SKM-1 treated with dmso at 0.1 percent for 144 hours (cell line): ENCODE measurements around the gene CNKSR3.

Source experiments
- DNase-seq: peaks from one replicate; lab custom pipeline; 2025; ENCODE audit not compliant: unreplicated experiment; lab: John Stamatoyannopoulos, UW

Gene CNKSR3

DNA sequence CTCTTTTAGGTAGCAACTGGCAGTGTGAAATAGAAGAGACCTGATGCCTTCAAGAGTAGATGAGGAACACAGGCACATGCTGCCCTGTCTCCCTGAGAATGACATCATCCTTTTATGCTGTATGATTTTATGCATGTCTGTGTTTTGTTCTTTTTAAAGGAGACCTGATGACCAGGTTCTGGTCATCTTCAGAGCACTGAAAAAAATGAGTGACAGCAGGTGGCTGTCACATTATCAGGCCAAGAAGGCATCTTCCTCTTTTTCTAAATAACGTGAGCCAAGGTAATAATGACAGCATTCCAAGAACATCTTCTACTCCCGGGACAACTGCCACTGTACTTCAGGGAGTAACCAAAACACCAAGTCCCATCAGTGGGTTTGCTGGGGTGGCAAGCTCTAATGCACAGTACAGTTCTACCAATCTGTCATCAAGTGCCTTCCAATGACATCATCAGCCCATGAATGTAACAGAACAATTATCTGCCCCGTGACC, 28.9 kb downstream of the CNKSR3 start:
- DNase-seq = peak; percentile 47

DNA sequence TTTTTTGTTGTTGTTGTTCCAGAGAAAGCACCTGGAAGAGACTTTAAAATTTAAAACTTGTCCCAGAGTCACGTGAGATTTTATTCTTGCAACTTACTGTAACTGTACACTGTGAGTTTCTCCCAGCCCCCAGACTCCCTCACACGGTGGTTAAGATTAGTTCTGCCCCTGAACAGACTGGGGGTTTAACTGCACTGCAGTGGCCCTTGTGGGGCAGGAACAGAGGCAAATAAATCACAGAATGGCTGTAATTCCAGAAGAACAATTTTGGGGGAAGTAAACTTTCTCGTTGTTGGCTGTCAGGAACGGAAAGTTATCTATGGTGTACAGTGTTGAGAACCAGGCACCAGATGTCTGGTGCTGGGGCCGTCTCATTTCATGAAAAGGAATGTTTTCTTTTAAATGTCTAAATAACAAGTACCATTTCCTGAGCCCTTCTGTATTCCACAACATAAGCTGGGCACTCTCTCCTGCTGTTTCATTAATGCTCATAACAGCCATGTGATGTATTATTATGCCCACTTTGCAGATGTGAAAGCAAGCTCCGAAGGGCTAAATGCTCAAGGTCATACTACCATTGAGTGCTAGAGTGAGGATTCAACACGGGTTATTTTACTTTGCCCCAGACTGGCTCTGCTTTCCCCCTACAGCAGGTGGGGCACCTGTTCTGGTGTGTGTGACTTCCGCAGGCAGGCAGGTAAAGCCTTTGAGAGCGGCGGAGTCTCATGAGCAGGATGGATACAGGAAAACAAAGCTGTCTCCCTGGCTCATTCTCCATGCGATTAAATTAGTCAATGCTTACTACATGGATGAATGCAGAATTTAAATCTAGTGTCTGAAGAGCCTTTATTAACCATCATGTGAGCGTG, 30.5 kb downstream of the CNKSR3 start:
- DNase-seq = no peak

DNA sequence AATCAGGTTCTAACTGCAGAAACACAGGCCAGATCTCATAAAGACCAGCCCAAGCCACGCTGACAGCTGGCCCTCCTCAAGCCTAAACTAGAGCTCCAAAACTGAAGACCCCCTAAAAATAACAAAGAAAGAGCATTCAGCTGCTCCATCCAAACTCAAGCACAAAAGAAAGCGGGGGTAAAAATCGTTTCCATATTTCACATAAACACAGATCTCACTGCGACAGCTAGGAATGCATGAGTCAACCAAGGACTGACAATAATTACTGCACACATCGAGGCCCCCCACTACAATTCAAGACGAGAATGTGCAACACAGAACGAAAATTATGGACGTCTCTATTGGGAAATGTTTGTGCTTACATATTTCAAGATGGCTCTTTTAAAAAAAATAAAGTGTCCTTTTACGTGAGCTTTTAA, 31.1 kb downstream of the CNKSR3 start:
- DNase-seq = no peak

DNA sequence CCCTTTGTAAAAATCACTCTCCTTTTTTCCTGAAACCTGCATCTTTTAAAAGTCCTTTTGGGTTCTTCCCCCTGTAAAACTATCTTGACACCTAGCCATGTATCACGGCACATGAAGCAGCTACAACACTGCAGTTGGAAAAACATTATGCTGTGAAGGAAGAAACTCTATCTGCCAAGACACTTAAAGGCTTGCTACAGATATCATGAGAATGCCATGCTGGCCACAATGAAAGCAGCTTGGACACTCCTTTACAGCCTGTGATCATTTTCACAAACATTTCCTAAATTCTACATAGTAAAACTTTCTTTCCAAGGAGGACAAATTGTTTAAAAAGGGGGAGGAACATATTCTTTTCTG, 31.8 kb downstream of the CNKSR3 start:
- DNase-seq = no peak

DNA sequence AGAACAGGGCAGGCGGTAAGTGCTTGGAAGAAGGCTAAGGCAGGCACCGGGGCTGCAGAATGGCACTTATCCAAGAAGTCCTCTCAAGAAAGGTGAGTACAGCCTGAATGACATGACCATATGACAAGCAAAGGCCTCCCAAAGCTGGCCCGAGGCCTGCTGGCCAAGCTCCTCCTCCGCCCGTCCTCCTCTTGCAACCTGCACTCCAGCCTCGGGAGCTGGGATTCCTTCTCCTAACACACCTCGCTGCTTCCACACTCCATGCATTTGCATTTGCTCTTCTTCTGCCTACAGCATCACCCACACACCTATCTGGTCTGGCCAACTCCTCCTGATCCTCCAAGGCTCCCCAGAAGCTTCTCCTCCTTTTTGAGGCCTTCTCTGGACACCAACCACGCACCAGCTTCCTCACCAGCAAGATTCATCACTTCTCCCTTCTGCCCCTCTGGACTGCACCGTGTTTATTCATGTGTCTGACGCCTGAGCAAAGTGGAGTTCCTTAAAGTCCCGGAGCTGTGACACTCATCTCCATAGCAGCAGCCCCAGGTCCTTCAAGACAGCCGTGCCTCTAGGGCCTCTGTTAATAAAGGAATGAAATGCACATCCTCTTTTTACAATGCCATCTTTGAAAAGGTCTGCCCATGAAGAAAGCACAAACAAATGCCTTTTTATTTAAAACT, 32.3 kb downstream of the CNKSR3 start:
- DNase-seq = peak; percentile 79

DNA sequence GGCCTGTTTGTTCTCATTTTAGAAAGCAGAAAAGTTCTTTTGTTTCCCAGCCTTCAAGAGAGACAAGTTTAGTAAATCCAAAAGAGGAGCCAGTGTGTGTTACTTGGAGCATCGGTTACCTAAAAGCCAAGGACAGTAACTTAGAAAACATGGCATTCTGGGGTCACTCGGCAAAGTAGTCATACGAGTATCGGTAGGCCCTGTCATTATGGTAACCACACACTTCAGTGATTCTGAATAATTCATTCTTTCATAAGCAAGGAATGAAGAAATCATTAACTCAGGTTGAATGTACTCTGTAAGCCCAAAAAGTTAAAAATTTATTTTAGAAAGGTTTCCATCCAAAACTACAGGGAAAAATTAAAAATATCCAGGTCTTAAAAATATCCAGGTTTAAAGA, 34.0 kb downstream of the CNKSR3 start:
- no peak for DNase-seq

DNA sequence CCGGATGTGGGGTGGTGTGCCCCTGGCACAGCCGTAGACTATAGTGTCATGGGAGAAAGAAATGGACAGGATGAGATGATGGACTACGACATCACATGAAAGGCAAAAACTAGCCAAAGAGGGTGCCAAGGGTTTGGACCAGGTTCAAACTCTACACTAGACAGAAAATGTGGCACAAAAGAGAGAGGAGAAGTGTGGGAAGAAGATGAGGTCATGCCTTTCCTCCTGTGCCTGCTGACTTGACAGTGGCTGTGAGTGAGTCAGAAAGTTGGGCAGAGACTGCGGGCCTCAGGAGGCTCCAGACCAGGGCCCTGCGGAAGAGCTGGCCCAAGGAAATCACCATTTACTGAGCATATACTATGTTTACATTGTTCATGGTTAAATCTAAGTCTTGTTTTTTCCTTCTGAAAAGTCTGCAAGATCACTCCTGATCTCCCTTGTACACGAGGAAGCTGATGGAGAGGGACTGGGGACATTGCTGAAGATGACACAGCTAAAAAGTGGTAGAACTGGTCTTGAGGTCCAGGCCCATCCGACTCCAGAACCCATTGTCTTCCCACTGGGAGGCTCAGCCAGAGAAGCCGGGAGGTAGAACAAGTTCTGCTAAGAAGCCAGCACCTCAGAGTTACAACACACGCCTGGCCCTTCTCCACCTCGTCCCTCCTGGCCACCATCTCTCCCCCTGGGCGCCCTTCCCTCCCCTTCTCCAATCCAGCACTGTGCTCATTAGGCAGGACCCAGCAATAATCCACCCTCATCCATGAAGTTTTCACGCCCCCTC, 35.6 kb downstream of the CNKSR3 start:
- DNase-seq = no peak

DNA sequence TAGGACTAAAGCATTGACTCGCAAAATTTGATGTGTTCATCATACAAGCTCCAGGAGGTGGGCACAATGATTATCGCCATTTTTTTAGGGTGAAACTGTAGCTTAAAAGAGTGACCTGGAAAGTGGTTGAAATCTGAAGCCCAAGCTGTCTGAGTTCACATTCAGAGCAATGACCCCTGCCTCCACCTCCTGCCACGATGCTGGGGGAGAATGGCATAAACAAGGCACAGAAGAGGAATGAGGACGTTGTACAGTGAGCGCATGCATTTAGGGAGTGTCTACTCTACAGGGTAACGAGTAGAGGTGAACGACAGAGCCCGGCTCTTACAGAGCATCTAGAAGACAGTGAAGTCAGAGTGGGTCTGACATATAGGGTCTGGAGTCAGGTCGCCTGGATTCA, 37.2 kb downstream of the CNKSR3 start:
- no peak for DNase-seq

DNA sequence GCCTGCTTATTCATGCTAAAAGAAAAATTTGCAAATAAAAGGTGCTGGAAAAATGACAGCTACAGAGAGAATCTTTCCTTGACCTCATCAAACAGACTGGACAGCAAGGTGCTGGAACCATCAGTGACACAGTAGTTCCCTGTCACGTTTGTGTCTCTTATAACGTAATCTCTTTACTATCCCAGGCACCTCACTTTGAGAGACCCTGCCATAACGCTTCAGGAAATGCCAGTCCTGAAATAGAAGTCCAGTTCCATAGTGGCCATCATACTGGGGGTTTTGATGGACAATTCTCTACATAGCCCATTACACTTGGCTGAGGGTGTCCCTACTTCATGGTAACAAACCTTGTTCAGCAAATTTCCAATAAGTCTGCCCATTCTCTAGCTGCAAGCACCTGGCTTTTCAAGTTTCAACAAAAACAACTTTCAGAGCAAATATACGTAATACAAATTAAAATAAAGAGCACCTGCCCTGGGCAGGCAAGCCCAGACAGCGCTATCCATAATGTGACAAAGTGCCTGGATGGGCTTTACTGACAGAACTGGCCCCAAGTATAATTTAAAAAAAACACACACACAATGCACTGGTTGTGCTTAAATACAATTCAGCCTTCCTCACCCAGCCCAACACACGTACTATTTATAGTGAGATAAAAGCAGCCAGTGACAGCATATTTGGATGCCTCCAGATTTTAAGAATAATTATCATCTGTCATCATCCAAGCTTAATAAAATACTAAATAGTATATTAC, 38.7 kb downstream of the CNKSR3 start:
- DNase-seq = no peak

DNA sequence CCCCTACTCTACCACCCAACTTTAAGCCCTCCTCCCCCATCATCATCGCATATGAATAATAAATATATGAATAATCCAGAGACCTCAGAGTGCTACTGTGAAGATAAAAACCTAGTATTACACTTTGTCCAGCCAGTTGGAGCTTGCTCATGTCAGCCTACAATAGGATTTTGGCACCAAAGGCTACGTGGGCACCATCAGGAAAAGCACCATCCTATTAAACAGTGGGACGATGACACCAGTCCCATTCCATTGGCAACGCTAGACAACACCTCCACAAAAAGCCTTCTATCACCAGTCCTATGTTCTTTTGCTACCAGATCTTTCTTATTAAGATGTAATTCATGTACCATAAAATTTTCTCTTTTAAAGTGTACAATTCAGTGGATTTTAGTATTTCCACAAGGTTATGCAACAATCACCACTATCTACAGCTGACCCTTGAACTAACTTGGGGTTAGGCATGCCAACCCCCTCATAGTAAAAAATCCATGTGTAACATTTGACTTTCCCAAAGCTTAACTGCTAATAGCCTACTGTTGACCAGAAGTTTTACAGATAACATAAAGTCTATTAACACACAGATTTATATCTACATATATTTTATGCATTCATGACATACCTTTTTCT, 41.1 kb downstream of the CNKSR3 start:
- no peak for DNase-seq

DNA sequence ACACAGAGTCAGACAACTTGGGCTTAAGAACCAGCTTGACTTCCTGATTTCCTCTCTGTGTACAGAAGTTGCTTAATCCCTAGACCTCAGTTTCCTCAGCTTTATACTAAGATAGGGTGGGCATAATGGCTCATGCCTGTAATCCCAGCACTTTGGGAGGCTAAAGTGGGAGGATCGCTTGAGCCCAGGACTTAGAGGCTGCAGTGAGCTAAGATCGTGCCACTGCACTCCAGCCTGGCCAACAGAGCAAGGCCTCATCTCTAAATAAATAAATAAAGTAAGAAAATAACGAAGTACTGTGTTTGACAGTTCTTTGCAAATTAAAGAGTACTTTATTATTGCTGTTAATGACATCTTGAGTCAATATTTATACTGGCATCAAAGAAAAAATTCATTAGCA, 41.7 kb downstream of the CNKSR3 start:
- peak; percentile 19 for DNase-seq

DNA sequence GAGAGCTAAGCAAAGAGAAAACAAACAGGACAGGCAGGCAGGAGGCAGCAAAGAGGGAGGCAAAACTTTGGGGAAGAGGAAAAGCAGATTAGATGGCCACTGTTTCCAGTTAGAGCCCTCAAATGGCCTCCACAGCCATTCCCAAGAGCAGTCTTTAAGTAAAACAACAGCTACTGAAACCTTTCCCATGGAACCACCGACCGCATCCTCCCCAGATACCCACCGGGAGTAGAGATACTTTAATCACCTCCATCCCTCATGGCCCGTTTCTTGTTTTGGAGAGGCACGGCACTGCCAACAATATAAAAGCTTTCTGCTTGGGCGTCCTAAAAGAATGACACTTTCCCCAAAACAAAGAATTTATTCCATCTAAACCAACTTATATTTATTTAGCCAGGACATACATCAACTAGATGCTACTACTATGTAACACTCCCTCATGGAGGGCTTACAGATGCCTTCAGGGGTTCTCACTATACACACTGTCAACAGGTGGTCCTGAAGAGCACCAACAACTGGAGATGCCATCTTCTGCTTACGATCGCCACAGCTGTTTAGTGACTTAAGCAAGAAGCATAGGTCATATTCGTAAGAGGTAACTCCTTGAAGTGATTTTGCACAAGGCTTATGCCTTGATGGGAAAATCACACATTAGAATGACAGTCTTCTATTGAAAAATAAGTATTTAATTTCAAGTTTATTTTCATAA, 43.4 kb downstream of the CNKSR3 start:
- DNase-seq = no peak

DNA sequence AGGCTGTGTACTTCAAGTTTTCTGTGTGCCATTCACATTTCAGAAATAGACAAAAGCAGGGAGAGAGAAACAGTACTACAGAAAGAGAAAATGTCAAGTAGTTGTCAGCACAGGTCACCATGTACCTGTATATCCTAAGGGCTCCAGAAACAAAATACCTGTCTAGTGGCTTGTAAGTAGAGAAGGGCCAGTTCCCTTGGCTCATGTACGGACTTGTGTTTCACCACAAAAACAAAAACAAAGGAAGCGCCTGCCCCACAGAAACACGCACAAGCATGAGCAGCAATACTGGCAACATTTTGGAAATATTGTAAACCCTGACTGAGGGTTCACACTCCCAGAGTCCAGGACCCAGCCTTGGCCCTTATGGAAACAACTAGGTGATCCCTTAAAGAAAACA, 44.3 kb downstream of the CNKSR3 start:
- DNase-seq = no peak

DNA sequence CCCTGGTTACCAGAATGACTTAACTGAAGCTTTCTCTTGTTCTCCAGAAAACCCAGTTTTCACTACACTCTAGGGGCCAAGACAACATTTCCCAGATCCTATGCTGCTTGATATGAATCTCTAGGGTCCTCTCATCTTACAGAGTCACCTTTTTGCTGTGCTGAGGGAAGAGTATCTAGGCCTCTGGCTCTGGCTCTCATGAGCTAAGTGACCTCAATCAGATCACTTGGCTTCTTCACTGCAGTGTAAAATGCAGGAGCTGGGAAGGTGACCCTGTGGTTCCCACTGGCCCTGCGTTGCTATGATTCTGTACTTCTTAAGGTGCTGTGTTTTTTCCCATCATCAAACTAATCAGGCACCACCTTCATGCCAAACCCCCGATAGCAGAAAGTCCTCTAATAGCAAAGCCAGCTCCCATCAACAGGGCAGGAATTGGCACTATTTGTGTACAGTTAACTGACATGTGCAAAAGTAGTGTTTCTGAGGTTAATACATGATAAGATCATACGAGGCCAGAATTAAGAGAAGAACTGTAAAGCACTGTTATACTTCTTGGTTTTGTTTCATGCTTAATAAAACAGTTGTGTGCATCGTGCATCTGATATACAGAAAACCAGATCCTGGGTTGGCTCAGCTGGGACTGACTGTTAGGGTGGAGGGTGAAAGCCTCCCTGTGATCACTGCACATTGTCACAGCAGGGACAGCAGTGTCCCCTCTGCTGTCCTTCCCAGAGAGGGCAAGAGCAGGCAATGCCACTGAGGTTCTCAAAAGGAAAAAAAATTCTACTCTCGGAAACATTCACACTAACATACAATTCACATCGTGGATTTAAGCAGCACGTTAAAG, 46.7 kb downstream of the CNKSR3 start:
- DNase-seq = no peak

DNA sequence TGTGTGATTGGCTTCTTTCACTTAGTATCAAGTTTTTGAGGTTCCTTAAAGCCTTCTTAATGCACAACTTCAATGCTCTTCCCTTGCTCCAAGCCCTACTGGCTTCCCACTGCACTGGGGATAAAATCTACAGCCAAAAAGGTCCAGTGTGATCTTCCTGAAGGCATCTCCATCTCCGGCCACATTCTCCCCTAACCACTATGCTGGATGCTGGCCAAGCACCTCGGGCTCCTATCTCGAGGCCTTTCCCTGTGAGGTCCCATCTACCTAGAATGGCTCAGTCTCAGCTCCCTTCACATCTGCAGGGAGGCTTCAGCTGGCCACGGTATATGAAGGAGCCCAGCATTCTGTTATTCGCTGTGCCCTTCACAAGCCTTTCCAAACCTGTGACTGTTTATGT, 48.1 kb downstream of the CNKSR3 start:
- DNase-seq = no peak

DNA sequence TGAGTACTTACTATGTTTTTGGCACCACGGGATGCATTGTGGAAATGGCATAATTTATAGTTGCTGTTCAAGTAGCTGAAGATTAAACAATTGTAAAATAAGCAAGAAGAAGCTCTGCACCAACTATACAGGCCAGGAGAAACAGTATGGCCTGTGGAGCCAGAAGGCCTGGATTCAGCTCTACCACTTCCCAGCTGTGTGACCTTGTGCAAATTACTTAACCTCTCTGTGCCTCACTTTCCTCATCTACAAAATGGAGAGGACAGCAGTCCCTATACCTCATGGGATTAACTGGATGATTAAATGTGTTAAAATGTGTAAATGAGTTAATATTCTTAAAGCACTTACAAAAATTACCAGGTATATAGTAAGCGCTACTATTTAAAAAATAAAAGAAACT, 49.1 kb downstream of the CNKSR3 start:
- no peak for DNase-seq

DNA sequence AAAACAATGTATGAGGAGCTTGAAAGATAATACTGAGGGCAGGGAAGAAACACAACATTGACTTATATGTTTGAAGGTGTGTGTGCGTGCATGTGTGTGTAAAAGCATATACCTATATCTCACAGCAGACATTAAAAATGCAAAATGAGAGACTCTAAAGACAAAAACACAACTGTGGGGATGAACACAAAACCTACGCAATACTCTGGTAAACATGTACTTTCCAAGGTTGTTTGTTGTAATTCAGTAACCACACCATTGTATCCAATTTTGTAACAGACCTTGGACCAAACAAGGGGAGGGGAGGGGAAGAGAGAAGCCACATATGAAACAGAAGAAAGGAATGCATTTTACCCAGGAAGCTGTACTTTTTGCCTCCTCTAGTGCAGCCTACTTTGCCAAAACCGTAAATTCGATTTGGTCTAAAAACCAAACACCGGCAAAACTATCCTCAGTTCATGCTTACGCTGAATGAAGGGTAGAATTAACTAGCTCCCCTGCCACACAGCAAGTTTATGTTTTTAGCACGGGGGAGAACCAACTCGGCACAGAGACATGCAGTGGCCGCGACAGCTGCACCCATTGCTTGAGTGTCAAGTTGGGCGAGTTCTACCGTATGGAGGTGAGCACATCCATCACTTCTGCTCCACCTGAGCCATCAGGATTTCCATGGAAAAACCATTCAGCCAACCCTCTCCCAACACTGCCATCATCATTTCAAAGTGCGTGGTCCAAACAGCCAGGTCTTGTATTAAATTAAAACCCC, 50.0 kb downstream of the CNKSR3 start:
- no peak for DNase-seq

DNA sequence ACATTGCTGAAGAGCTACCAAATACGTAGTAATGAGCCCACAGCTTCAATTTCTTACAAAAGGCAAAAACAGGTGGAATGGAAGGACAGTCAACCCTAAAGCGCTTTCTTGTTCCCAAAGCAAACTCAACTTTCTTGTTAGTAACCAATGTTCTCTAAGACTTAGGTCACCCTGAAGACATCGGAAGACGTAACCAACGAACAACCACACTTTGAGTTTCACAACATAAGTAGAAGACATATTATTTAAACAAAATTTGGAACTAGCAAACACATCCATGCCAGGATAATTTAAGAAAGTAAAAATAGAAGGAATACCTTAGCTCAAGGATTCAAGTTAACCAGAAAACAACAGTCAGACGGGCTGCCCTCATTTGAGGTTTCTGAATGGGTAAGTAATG, 51.0 kb downstream of the CNKSR3 start:
- no peak for DNase-seq
